HL-60 (cell line): ENCODE results near the gene TUBGCP3.

Experiments used
- GABPA ChIP-seq: IDR thresholded peaks from 2 replicates; pipeline ENCODE4 v1.6.1; 2012; ENCODE audit warnings: low read depth
- POLR2AphosphoS5 ChIP-seq: IDR thresholded peaks from 2 replicates; pipeline ENCODE4 v1.6.1; 2012; ENCODE audit warnings: low read depth
- TF ChIP-seq, protein P1 (sequence below): IDR thresholded peaks from one replicate; pipeline ENCODE4 v1.5.1; 2011; ENCODE audit warnings: low read length, control low read depth, inconsistent platforms; ENCODE audit not compliant: insufficient read depth

DNA sequence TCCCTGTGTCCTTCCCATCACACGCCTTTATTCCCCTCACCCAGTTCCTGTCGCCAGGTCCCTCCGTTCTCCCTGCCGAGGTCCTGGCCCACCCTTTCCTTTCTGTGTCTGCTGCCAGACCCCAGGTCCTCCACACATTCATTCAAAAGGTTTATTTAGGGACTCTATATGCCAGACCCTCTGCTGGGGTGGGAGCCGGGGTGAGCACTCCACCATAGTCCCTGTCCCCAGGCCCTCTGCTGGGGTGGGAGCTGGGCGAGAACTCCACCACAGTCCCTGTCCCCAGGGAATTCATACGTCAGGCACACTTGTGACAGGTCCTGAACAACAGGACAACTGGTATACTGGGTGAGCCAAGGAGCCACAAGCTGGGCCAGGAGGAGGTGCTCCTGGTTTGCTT is 34.4 kb upstream of the TUBGCP3 start:
- TF ChIP-seq, protein P1, sequence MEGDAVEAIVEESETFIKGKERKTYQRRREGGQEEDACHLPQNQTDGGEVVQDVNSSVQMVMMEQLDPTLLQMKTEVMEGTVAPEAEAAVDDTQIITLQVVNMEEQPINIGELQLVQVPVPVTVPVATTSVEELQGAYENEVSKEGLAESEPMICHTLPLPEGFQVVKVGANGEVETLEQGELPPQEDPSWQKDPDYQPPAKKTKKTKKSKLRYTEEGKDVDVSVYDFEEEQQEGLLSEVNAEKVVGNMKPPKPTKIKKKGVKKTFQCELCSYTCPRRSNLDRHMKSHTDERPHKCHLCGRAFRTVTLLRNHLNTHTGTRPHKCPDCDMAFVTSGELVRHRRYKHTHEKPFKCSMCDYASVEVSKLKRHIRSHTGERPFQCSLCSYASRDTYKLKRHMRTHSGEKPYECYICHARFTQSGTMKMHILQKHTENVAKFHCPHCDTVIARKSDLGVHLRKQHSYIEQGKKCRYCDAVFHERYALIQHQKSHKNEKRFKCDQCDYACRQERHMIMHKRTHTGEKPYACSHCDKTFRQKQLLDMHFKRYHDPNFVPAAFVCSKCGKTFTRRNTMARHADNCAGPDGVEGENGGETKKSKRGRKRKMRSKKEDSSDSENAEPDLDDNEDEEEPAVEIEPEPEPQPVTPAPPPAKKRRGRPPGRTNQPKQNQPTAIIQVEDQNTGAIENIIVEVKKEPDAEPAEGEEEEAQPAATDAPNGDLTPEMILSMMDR = no peak
- no peak for TF ChIP-seq POLR2AphosphoS5
- no peak for TF ChIP-seq GABPA
